HG03064 (cell line): ENCODE results near the gene RAPSN.

Source experiments
- ATAC-seq: cut with Tn5 transposase; IDR thresholded peaks from one replicate; pipeline ENCODE4 v1.9.1; 2021; ENCODE audit warnings: low read depth; ENCODE audit not compliant: unreplicated experiment

Gene RAPSN

GRCh38 chr11:47393163-47394049 lies 55.5 kb downstream of the RAPSN start:
- ATAC-seq, result no peak

DNA sequence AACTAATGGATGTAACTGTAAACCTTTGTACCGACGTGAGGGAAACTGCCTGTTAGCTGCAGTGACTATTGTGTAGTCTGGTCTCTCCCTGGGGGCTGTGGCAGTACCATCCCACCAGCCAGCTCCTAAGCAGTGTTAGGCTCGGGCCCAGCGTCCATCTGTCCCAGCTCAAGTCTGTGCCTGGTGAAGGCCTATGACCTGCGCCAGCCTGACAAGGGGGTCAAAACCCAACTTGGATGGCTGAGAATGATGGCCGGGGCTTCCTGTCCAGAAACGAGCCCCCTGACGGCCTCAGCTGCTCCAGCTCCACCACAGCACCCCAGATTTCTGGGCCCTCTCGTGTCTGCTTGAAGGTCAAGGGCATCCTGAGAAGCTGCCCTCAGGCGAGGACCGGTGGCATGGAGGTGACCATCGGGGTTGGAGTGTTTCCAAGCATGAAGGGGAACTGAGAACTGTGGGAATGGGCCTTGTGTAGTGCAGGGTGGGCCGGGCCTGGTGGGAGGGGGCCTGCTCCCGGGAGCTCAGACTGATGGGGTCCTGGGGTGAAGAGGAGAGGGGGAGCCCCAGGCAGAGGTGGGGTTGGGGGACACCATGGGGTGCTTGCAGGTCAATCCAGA lies 56.3 kb downstream of the RAPSN start:
- ATAC-seq, result no peak

- ATAC-seq, result no peak
Observed at GRCh38 chr11:47391711-47392432, 57.1 kb downstream of the RAPSN start.

- ATAC-seq, result no peak
Observed at GRCh38 chr11:47391077-47391583, 57.8 kb downstream of the RAPSN start.

- ATAC-seq, result no peak
Observed at GRCh38 chr11:47390422-47390760, 58.5 kb downstream of the RAPSN start.

GRCh38 chr11:47389577-47390421 lies 59.1 kb downstream of the RAPSN start:
- ATAC-seq, result no peak

DNA sequence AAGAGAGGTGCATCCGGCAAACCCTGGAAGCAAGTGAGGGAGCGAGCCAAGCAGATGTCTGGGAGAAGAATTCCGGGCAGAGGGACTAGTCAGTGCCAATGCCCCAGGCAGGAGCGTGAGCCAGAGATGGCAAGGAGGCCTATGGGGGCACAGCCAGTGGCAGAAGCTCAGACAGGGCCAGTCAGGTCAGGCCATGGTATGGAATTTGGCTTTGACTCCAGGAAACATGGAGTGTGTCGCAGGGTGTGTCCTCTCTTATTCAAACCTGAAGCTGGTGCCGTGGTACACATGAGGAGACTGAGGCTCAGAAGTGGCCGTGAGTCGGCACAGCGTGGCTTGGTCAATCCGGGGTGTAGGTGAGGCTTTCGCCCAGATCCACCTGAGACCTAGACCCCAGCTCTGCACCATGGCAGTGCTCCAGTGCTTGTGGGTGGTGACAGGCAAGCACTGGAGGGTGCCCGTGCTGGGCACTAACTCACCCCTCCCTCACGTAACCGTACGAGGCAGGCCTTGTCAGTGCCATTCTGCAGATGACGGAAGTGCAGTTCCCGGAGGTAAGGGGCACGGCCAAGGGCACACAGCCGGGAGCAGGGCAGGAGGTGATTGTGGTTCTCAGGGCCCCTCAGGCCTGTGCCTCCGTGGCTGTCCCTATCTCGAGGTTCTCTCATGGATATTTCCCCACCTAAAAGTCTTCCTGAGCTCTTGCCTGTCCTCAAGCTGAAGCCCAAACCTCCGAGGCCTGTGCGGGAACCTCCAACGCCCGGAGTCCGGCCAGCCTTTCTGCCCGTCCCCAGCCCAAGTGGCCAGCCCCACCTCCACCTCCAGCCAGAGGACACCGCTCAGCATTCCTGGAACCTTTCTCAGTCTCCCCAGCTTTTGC lies 60.0 kb downstream of the RAPSN start:
- no peak for ATAC-seq

GRCh38 chr11:47387944-47388696 lies 60.8 kb downstream of the RAPSN start:
- no peak for ATAC-seq
